ENCODE data around the gene RBMXL2. TPM values are rescaled to one million over a fixed set of nuclear protein-coding genes. Genes with fewer than 3 reads are reported as not detected.

The RBMXL2 gene
- total RNA-seq, 1 donor from 2014 or later: not detected

Other genes with a start within 250 kb of the RBMXL2 start
- not detected for gene OR10A5, start 243.3 kb upstream of the RBMXL2 start, total RNA-seq
- gene OR10A2, start 225.9 kb upstream of the RBMXL2 start, total RNA-seq: not detected
- gene OR10A4, start 212.4 kb upstream of the RBMXL2 start, total RNA-seq: not detected
- not detected for gene OR2D2, start 196.5 kb upstream of the RBMXL2 start, total RNA-seq
- gene OR2D3, start 168.0 kb upstream of the RBMXL2 start, total RNA-seq: not detected
- gene ZNF215, start 162.6 kb upstream of the RBMXL2 start, total RNA-seq: 1.6 TPM
- gene ZNF214, start 68.7 kb upstream of the RBMXL2 start, total RNA-seq: 4.5 TPM
- 0.20 TPM for gene NLRP14, start 68.5 kb upstream of the RBMXL2 start, total RNA-seq
- 0.99 TPM for gene SYT9, start 162.9 kb downstream of the RBMXL2 start, total RNA-seq